Activated CD8-positive, alpha-beta memory T cell treated with anti-CD3 and anti-CD28 coated beads, Interleukin-2, amount 50 U/mL, for 24 hours (primary cell): ENCODE results near the gene ATXN7L3.
A peak's percentile ranks its signal among the peaks of the same experiment; 100 is the strongest.

Experiments used
- DNase-seq: peaks from one replicate; pipeline ENCODE4 v3.0.0-alpha.2; 2020; ENCODE audit errors: extremely low read depth

ATXN7L3 gene

GRCh38 chr17:44200478-44201155, 933 bp upstream of the ATXN7L3 start:
- DNase-seq: no peak

GRCh38 chr17:44198721-44199552, 747 bp downstream of the ATXN7L3 start:
- no peak for DNase-seq

DNA sequence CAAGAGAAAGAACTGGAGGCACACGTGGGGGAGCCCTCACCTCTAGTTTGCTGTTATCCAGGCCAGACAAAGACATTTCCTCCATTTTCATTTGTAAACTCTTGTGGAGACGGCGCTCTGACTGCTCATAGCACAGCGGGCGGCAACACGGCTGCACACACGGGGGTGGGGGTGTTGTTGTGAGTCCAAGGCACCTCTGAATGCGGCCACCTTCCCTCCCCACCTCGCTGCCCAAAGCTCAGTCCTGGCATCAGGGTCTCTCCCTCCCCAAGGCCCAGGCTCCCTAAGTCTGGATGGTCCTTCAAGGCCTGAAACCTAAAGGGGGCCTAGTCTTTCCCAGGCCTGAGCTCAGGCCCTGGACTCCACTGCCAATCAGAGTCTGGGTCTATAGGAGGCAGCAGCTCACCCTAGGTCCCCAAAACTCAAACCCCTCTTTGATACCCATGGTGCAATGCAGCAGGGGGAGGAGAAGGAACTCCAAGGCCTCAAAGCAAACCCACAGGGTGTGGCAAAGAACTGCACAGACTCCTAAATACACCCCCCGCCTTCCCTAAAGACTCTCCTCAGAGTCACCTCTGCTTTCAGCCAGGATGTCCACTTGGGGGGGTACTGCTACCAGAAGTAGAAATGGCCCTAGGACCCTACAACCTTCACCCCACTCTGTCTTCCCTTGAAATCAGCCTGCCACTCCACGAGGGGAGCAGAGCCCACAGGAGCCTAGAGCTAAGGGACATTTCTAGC, 1.5 kb downstream of the ATXN7L3 start:
- no peak for DNase-seq

DNA sequence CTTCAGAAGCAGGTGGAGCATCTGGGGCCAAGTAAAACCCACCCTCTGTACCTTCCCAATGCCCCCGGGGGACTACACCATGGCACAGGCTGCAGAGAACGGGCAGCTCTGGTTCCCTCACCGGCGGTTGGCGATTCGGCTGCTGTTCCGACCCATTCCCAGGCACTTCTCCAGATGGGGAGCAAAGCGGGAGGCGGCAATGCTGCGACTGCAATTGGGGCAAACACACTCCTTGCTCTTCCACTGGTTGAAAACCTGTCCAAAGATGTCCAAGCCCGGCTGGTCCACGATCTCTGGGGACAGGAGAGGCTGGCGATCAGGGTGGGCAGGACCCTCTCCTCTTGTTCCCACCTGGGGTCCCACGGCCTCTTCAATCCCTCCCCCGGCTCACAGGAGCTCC, 2.6 kb downstream of the ATXN7L3 start:
- no peak for DNase-seq

DNA sequence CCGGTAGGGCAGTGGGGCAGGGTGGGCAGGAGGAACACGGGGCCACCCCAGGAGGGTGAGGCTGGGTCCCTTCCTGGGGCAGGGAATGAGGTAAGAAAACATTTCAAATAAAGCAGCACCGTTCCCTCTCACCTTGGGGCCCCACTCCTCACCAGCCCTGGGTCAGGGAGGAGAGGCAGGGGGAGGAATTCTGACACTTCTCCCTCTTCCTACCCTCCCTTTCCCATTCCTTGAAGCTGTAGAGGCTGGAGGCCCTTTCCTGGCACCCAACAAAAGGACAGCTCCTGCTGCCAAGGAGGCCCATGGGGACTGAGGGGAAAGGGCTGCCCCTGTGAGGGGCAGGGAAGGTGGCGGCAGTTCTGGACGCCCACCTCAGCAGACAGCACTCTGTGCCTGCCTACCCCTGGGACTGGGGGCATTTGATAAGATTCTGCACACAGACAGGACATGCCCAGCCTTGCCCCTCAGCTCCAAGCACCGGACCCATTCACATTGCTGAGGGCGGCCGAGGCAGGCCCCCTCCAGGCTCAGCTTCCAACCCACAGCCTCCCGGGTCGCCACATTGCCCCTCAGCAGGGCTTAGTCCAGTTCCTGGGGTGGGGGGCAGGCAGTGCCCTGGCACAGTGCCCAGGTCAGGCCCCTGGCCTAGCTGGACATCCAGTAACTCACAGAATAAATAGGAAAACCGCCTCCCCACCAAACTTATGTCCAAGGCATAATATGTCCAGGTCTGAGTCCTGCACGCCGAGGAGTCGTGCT, 6.2 kb downstream of the ATXN7L3 start:
- DNase-seq: no peak

DNA sequence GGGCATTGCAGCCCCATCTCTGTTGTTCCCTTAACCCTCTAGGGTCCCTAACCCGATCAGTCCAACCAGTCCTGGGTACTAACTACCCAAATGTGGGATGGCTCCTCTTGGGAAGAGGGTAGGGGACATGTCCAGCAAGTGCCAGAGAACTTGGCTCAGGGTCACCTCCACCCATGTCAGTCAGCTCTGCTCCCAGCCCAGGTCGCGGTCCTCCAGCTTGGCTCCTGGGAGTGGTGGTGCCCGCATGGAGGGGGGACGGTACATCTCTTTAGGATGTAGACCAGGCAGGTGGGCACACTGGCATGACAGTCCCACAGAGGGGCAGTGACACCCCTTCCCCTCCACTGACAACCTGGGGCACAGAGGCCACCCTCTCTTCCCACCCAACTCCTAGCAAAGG, 6.9 kb downstream of the ATXN7L3 start:
- no peak for DNase-seq

DNA sequence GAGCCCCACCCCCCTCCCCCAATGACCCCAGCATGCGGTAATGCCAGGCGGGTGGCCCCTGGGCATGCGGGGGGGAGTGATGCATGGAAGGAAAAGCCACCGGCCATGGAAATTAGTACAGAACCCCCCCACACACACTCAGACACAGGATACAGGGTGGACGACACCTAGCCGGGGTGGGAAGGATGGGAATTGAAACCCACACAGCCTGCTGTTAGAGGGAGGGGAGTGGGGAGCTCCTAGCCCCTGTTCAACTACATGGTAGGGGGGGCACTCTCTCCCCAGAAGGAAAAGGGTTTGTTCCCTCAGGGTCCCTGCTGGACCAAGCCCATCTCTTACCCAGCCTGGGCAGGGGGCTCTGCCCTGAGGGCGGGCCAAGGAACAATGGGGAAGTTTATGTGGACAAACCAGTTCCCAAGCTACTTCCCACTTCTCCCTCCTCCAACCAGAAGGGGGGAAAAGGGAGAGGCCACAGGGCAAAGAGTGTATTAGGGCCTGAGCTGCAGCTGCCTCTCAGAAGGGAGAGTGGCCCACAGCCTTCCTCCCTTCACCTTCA, 7.7 kb downstream of the ATXN7L3 start:
- no peak for DNase-seq

DNA sequence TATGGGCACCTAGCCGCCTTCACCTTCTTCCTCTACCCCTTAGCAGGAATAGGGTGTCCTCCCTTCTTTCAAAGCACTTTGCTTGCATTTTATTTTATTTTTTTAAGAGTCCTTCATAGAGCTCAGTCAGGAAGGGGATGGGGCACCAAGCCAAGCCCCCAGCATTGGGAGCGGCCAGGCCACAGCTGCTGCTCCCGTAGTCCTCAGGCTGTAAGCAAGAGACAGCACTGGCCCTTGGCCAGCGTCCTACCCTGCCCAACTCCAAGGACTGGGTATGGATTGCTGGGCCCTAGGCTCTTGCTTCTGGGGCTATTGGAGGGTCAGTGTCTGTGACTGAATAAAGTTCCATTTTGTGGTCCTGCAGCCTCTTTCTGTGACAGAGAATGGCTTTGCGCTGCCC, 8.3 kb downstream of the ATXN7L3 start:
- DNase-seq: no peak

- no peak for DNase-seq
Observed at GRCh38 chr17:44190481-44190880, 9.2 kb downstream of the ATXN7L3 start.

GRCh38 chr17:44188576-44189403, 10.9 kb downstream of the ATXN7L3 start:
- DNase-seq: no peak

GRCh38 chr17:44187131-44187899, 12.4 kb downstream of the ATXN7L3 start:
- DNase-seq: peak; percentile 44

GRCh38 chr17:44186307-44187130, 13.2 kb downstream of the ATXN7L3 start, which contains the start of gene TMUB2:
TMUB2 (plus strand) TSS chr17:44186972; CDS start chr17:44187709, 737 bp downstream.
- DNase-seq: peak; percentile 96

DNA sequence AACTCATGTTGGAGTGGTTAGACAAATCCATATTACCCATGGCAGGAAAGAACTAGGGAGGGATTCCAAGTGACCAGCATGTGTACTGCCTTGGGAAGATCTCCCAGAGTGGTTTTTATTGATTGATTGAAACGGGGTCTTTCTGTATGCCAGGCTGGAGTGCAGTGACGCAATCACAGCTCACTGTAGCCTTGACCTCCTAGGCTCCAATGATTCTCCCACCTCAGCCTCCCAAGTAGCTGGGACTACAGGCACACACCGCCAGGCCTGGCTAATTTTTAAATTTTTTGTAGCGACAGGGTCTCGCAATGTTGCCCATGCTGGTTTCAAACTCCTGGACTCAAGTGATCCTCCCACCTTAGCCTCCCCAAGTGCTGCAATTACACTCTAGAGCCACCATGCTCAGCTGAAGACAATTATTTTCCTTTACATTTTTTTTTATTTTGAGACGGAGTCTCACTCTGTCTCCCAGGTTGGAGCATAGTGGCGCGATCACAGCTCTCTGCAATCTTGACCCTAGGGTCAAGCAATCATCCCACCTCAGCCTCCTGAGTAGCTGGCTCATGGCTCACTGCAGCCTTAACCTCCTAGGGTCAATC, 15.4 kb downstream of the ATXN7L3 start:
- no peak for DNase-seq

- no peak for DNase-seq
Observed at GRCh38 chr17:44183024-44183423, 16.7 kb downstream of the ATXN7L3 start.

DNA sequence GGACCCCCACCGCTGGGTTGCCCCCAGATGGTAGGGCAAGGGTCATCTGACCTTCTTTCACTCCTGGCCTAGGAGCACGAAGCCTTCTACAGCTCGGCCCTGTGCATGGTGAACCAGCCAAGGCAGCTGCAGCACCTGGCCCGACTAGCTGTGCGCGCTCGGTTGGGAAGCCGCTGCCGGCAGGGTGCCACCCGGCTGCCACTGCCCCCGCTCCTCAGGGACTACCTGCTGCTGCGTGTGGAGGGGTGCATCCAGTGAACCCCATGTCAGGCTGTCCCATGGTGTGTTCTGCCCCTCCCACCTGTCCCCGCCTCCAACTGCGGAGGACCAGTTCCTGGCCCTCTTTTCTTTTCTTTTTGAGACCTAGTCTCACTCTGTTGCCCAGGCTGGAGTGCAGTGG, 21.6 kb downstream of the ATXN7L3 start:
- no peak for DNase-seq

GRCh38 chr17:44177640-44178039, 22.0 kb downstream of the ATXN7L3 start:
- no peak for DNase-seq

- DNase-seq: no peak
Observed at GRCh38 chr17:44176671-44177501, 22.8 kb downstream of the ATXN7L3 start.

DNA sequence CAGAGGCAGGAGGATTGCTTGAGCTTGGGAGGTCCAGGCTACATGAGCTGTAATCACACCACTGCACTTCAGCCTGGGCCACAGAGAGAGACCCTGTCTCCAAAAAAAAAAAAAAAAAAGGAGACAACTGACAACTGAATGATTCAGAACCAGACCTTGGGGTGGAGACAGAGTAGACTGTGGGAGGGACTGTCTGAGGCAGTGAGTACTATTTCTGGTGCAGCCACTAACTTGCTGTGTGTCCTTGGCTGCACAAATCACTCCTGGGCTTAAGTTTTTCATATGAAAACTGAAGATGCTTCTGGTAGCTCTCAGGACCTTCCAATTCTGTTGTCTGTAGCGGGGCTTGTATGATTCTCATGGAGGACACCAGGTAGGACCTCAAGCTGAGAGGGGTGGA, 23.4 kb downstream of the ATXN7L3 start:
- DNase-seq: no peak
